ENCODE results near the gene VTCN1.

Gene VTCN1

DNA sequence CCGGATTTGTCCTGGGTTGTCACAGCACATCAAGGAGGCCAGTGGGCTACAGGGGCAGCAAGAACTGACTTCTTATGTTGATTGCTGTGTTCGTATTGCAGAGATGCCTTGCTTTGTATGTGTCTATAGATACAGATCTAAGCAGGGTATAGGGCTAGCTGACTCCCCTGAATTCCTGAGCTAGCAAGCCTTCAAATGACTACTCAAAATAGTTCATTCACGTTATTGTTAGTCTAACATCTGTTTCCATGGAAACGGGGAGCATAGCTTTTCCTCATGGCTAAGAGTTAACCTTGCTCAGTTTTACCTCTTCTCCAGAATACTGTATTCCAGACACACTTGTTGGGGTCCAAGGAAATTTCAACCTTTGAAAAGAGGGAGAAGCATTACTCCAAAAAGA lies 113.3 kb downstream of the VTCN1 start:
- Histone ChIP-seq H3K36me3 (ENCODE audit: control insufficient read depth in 2 of 2, insufficient read depth in 1 of 2, low read length in 2 of 2) (peaks cover 16 to 98% of the 10 kb centered on the region in 2 experiments; a peak in 2 of 3 replicates), H3K4me1 (ENCODE audit: control insufficient read depth, insufficient read depth, low read length) (no peaks in the 10 kb centered on the region), H3K9me3 (ENCODE audit: control insufficient read depth, insufficient read depth, low read depth, low read length) (no peaks in the 10 kb centered on the region), H3K4me3 (ENCODE audit: low read depth, low read length) (no peak overlapping the region), H3K27ac (ENCODE audit: extremely low read depth, low read depth, low read length) (no peak overlapping the region)
- TF ChIP-seq, protein P1, sequence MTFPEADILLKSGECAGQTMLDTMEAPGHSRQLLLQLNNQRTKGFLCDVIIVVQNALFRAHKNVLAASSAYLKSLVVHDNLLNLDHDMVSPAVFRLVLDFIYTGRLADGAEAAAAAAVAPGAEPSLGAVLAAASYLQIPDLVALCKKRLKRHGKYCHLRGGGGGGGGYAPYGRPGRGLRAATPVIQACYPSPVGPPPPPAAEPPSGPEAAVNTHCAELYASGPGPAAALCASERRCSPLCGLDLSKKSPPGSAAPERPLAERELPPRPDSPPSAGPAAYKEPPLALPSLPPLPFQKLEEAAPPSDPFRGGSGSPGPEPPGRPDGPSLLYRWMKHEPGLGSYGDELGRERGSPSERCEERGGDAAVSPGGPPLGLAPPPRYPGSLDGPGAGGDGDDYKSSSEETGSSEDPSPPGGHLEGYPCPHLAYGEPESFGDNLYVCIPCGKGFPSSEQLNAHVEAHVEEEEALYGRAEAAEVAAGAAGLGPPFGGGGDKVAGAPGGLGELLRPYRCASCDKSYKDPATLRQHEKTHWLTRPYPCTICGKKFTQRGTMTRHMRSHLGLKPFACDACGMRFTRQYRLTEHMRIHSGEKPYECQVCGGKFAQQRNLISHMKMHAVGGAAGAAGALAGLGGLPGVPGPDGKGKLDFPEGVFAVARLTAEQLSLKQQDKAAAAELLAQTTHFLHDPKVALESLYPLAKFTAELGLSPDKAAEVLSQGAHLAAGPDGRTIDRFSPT (tag by site-specific recombination; IDR thresholded peaks at IDR 0.05) = no peak
- no peak for TF ChIP-seq ZNF274 (IDR thresholded peaks at IDR 0.05; ENCODE audit: low read length)
- TF ChIP-seq ZNF274 (tag by site-specific recombination; IDR thresholded peaks at IDR 0.05; ENCODE audit: borderline replicate concordance) = no peak
- TF ChIP-seq ZNF202 (tag by site-specific recombination; IDR thresholded peaks at IDR 0.05; ENCODE audit: borderline replicate concordance) = no peak
- no peak for TF ChIP-seq ZNF654 (tag by site-specific recombination; IDR thresholded peaks at IDR 0.05; ENCODE audit: low read depth)
- TF ChIP-seq, protein P2, sequence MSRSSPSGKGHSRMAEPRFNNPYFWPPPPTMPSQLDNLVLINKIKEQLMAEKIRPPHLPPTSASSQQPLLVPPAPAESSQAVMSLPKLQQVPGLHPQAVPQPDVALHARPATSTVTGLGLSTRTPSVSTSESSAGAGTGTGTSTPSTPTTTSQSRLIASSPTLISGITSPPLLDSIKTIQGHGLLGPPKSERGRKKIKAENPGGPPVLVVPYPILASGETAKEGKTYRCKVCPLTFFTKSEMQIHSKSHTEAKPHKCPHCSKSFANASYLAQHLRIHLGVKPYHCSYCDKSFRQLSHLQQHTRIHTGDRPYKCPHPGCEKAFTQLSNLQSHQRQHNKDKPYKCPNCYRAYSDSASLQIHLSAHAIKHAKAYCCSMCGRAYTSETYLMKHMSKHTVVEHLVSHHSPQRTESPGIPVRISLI (tag by site-specific recombination; IDR thresholded peaks at IDR 0.05) = no peak
- no peak for TF ChIP-seq REPIN1 (tag by site-specific recombination; IDR thresholded peaks at IDR 0.05; ENCODE audit: low read depth)
- TF ChIP-seq ZNF175 (tag by site-specific recombination; IDR thresholded peaks at IDR 0.05) = no peak
- no peak for TF ChIP-seq ZNF10 (tag by site-specific recombination; IDR thresholded peaks at IDR 0.05)
- no peak for TF ChIP-seq ZNF624 (tag by site-specific recombination; IDR thresholded peaks at IDR 0.05)
- no peak for TF ChIP-seq ZBTB21 (tag by site-specific recombination; IDR thresholded peaks at IDR 0.05)
- TF ChIP-seq ZNF521 (tag by site-specific recombination; IDR thresholded peaks at IDR 0.05) = no peak
- CTCF ChIA-PET = interaction anchor here (0.6 to 1.8 kb wide), 2 partner anchors 10 to 736 kb away, joined by 4 read pairs; no protein-coding TSS in a partner anchor
- POLR2A ChIA-PET = no interaction called here

DNA sequence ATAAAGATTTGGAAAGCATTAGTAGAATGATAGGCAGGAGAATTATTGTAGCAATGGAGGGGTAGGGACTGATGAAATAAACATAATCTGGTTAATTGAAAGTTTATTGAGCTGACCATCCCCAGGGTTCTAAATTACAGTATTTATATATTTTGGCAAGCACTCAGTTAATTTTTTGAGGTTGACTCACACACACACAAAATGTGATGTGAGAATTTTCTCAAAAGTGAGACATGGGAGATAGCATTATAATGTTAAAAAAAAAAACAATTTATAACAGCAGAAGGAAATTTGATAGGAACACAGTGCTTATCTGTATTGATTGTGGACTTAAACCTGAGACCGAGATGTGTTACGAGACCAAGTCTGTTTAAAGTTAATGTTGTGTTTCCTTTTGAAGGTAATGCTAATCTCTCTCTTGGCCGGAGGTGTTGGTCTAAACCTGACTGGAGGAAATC lies 113.7 kb downstream of the VTCN1 start:
- ChIA-PET CTCF (interaction anchor here (0.6 to 1.8 kb wide), 3 partner anchors 10 to 737 kb away, joined by 4 read pairs; no protein-coding TSS in a partner anchor), POLR2A (no interaction called here)
- H3K4me3 ChIP-seq (ENCODE audit: low read depth, low read length) = no peak overlapping the region
- peaks cover 19 to 98% of the 10 kb centered on the region in 2 experiments for H3K36me3 ChIP-seq (ENCODE audit: control insufficient read depth in 2 of 2, insufficient read depth in 1 of 2, low read length in 2 of 2)
- H3K9me3 ChIP-seq (ENCODE audit: control insufficient read depth, insufficient read depth, low read depth, low read length) = no peaks in the 10 kb centered on the region
- no peaks in the 10 kb centered on the region for H3K4me1 ChIP-seq (ENCODE audit: control insufficient read depth, insufficient read depth, low read length)
- TF ChIP-seq ZNF830 (tag by site-specific recombination; IDR thresholded peaks at IDR 0.05; ENCODE audit: low read depth) (no peak), SP7 (tag by site-specific recombination; IDR thresholded peaks at IDR 0.05) (peak; percentile 80), REPIN1 (tag by site-specific recombination; IDR thresholded peaks at IDR 0.05; ENCODE audit: low read depth) (no peak), ZNF24 (tag by site-specific recombination; IDR thresholded peaks at IDR 0.05) (no peak), ZFP41 (tag by site-specific recombination; IDR thresholded peaks at IDR 0.05; ENCODE audit: borderline replicate concordance) (no peak), ZBTB48 (tag by site-specific recombination; IDR thresholded peaks at IDR 0.05) (no peak), ZNF629 (tag by site-specific recombination; IDR thresholded peaks at IDR 0.05) (peak; percentile 45; the same call in 1 of the 2 replicates), KLF7 (tag by site-specific recombination; IDR thresholded peaks at IDR 0.05; ENCODE audit: borderline replicate concordance) (no peak), ZBTB17 (tag by site-specific recombination; IDR thresholded peaks at IDR 0.05) (0 out of 2 replicates have a peak, but pooled peaks have one; percentile 17), ZBTB21 (tag by site-specific recombination; IDR thresholded peaks at IDR 0.05) (no peak)
- TF ChIP-seq, protein P3, sequence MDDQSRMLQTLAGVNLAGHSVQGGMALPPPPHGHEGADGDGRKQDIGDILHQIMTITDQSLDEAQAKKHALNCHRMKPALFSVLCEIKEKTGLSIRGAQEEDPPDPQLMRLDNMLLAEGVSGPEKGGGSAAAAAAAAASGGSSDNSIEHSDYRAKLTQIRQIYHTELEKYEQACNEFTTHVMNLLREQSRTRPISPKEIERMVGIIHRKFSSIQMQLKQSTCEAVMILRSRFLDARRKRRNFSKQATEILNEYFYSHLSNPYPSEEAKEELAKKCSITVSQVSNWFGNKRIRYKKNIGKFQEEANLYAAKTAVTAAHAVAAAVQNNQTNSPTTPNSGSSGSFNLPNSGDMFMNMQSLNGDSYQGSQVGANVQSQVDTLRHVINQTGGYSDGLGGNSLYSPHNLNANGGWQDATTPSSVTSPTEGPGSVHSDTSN (CRISPR knock-in tag; IDR thresholded peaks at IDR 0.05) = no peak
- TF ChIP-seq, protein P4, sequence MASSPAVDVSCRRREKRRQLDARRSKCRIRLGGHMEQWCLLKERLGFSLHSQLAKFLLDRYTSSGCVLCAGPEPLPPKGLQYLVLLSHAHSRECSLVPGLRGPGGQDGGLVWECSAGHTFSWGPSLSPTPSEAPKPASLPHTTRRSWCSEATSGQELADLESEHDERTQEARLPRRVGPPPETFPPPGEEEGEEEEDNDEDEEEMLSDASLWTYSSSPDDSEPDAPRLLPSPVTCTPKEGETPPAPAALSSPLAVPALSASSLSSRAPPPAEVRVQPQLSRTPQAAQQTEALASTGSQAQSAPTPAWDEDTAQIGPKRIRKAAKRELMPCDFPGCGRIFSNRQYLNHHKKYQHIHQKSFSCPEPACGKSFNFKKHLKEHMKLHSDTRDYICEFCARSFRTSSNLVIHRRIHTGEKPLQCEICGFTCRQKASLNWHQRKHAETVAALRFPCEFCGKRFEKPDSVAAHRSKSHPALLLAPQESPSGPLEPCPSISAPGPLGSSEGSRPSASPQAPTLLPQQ (tag by site-specific recombination; IDR thresholded peaks at IDR 0.05) = no peak
- no peak overlapping the region for H3K27ac ChIP-seq (ENCODE audit: extremely low read depth, low read depth, low read length)
